Forelimb muscle (tissue), 1 donor: Measurements from ENCODE around the gene ANKLE1. TPM values are rescaled to one million over a fixed set of nuclear protein-coding genes. Genes with fewer than 3 reads are reported as not detected.
"Not testable (repeated sequence)": the region's sequence is repeated elsewhere in the genome, so short reads cannot be mapped to it uniquely, and the experiment has no call there.

Experiments used
- DNase-seq: peaks from one replicate; pipeline ENCODE4 v3.0.0-alpha.2; 2013; ENCODE audit warnings: low read depth
- polyA plus RNA-seq: library from polyadenylated mRNA; unstranded; fragments of 120-200 nt; gene quantifications from one replicate; pipeline ENCODE4 v1.2.1, GENCODE V29; 2013; ENCODE audit not compliant: insufficient read length

ANKLE1 gene
- polyA plus RNA-seq, 1 donor, result 1.8 TPM

- DNase-seq, result no peak
Measured at GRCh38 chr19:17248011-17248776, 33.5 kb upstream of the ANKLE1 start.

- DNase-seq, result no peak
Measured at GRCh38 chr19:17249887-17250548, 31.7 kb upstream of the ANKLE1 start.

- no peak for DNase-seq
Measured at GRCh38 chr19:17254636-17255035, 27.1 kb upstream of the ANKLE1 start.

GRCh38 chr19:17255150-17255621 lies 26.5 kb upstream of the ANKLE1 start:
- no peak for DNase-seq

GRCh38 chr19:17256130-17256529 lies 25.6 kb upstream of the ANKLE1 start:
- DNase-seq, result no peak

GRCh38 chr19:17259118-17259780 lies 22.5 kb upstream of the ANKLE1 start:
- no peak for DNase-seq

- no peak for DNase-seq
Measured at GRCh38 chr19:17259934-17260333, 21.8 kb upstream of the ANKLE1 start.

GRCh38 chr19:17260842-17261325 lies 20.8 kb upstream of the ANKLE1 start:
- DNase-seq, result no peak

GRCh38 chr19:17262557-17262956 lies 19.1 kb upstream of the ANKLE1 start:
- DNase-seq, result no peak

GRCh38 chr19:17263712-17264640 lies 17.7 kb upstream of the ANKLE1 start:
- DNase-seq, result no peak

GRCh38 chr19:17264641-17264979 lies 17.1 kb upstream of the ANKLE1 start, which contains the start of gene USHBP1:
USHBP1 (minus strand) TSS chr19:17264745; CDS start chr19:17264299, 446 bp downstream.
- DNase-seq, result no peak

- no peak for DNase-seq
Measured at GRCh38 chr19:17266026-17266425, 15.7 kb upstream of the ANKLE1 start.

GRCh38 chr19:17266589-17266974 lies 15.1 kb upstream of the ANKLE1 start:
- DNase-seq, result no peak

GRCh38 chr19:17266975-17267788 lies 14.5 kb upstream of the ANKLE1 start, which contains the start of gene BABAM1:
BABAM1 (plus strand) TSS chr19:17267443; CDS start chr19:17268807, 1,364 bp downstream.
- DNase-seq, result peak; percentile 97

- no peak for DNase-seq
Measured at GRCh38 chr19:17268754-17269153, 12.9 kb upstream of the ANKLE1 start.

GRCh38 chr19:17274892-17275291 lies 6.8 kb upstream of the ANKLE1 start:
- not testable (repeated sequence) for DNase-seq

GRCh38 chr19:17275441-17276175 lies 6.1 kb upstream of the ANKLE1 start:
- no peak for DNase-seq

GRCh38 chr19:17279436-17279835 lies 2.3 kb upstream of the ANKLE1 start:
- no peak for DNase-seq

GRCh38 chr19:17282488-17283125 lies 906 bp downstream of the ANKLE1 start:
- DNase-seq, result no peak
